ENCODE results near the gene BCL11B. TPM values are rescaled to one million over a fixed set of nuclear protein-coding genes. Genes with fewer than 3 reads are reported as not detected.

Gene BCL11B
- total RNA-seq, 4 donors from 2014 or later, result 0.21 to 0.78 (median 0.26) TPM

- no peak for DNase-seq (ENCODE audit: low spot score in 2 of 2)
- H3K9me3 ChIP-seq, result peaks cover 0 to 19% (median 0%) of the 10 kb centered on the region in 4 donors
- H3K27ac ChIP-seq, result no peak overlapping the region
- no peak overlapping the region for H3K4me3 ChIP-seq
- H3K4me1 ChIP-seq, result peaks cover 0 to 7% (median 0%) of the 10 kb centered on the region in 4 donors
- WGBS, 2 donors, result 64 to 76% methylated on average over 4 of the region's 4 CpGs
- H3K27me3 ChIP-seq, result no peaks in the 10 kb centered on the region
- TF ChIP-seq POLR2A (IDR thresholded peaks at IDR 0.05), result no peak
- no peak for TF ChIP-seq EP300 (IDR thresholded peaks at IDR 0.05)
- H3K36me3 ChIP-seq, result no peaks in the 10 kb centered on the region
These were observed 113.8 kb downstream of the BCL11B start for GRCh38 chr14:99158150-99158549.

DNA sequence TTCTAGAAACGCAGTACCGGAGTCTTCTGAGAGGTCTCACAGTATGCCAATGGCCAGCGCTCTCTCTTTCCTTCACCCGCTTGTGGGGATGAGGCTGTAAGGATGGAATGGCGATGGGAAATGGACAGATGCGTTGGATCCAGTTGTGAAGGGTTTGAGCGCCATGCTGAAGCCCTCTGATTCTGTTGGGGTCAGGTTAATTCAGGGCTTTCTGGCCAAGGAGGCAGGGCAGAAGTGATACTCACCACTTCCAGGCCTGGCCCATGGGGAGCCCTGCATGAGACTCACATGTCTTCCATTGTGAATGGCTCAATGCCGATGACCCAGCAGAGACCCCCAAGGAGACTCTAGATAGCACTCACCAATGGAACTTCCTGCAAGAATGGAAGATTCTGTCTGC lies 114.3 kb downstream of the BCL11B start:
- peaks cover 0 to 19% (median 0%) of the 10 kb centered on the region in 4 donors for H3K9me3 ChIP-seq
- 95 to 96% methylated on average over 8 of the region's 8 CpGs for WGBS, 2 donors
- TF ChIP-seq CTCF (IDR thresholded peaks at IDR 0.05) (no peak), POLR2A (IDR thresholded peaks at IDR 0.05) (no peak), EP300 (IDR thresholded peaks at IDR 0.05) (no peak)
- H3K4me1 ChIP-seq, result peaks cover 0 to 7% (median 0%) of the 10 kb centered on the region in 4 donors
- no peak overlapping the region for H3K4me3 ChIP-seq
- H3K27ac ChIP-seq, result no peak overlapping the region
- no peak for DNase-seq (ENCODE audit: low spot score in 2 of 2)
- no peaks in the 10 kb centered on the region for H3K36me3 ChIP-seq
- no peaks in the 10 kb centered on the region for H3K27me3 ChIP-seq

DNA sequence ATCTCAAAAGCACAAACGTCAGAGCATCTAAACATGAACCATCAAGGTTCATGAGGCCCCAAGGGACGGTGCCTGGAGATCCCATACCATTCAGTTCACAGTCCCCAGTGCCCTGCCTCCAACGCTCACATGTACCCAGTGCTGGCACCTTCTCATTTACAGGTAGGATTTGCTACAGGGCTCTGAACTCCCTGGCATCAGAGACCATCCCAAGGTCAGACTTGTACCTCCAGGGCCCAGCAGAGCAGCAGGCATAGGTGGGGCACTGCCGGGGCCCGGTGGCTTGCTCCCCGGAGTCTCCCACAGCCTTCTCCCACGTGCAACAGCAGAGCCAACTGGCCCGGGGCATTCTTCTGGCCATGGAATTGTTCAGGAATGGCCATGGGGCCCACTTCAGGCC lies 114.8 kb downstream of the BCL11B start:
- 82 to 94% methylated on average over 3 to 8 of the region's 8 CpGs for WGBS, 2 donors

DNA sequence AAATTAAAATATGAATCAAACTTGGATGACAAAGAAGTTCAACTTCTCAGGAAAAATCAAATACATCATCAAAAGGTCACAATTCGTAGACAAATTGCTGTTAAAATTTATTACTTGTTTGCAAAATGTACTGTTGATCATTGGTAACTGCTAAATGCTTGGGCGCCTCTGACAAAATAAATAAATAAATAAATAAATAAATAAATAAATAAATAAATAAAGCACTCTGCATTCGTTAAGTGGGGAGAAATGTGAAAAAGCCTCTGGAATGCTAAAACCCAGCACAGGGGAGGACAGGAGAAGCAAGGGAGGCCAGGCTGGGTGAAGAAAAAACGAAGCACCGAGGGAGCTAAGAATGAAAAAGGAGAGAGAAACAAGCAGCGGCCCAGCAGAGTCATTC lies 115.2 kb downstream of the BCL11B start:
- Histone ChIP-seq H3K4me3 (no peak overlapping the region), H3K36me3 (no peaks in the 10 kb centered on the region), H3K9me3 (peaks cover 0 to 18% (median 0%) of the 10 kb centered on the region in 4 donors), H3K4me1 (peaks cover 0 to 7% (median 0%) of the 10 kb centered on the region in 4 donors), H3K27me3 (no peaks in the 10 kb centered on the region), H3K27ac (no peak overlapping the region)
- 86 to 88% methylated on average over 6 of the region's 6 CpGs for WGBS, 2 donors
- DNase-seq (ENCODE audit: low spot score in 2 of 2), result no peak
- no peak for TF ChIP-seq CTCF (IDR thresholded peaks at IDR 0.05)

More for the DNA sequence above, 114.8 kb downstream of the BCL11B start:
- no peak overlapping the region for H3K27ac ChIP-seq
- H3K36me3 ChIP-seq, result no peaks in the 10 kb centered on the region
- no peak overlapping the region for H3K4me3 ChIP-seq
- peaks cover 0 to 19% (median 0%) of the 10 kb centered on the region in 4 donors for H3K9me3 ChIP-seq
- H3K4me1 ChIP-seq, result peaks cover 0 to 7% (median 0%) of the 10 kb centered on the region in 4 donors
- no peak for TF ChIP-seq EP300 (IDR thresholded peaks at IDR 0.05)
- no peak for TF ChIP-seq CTCF (IDR thresholded peaks at IDR 0.05)
- TF ChIP-seq POLR2A (IDR thresholded peaks at IDR 0.05), result no peak
- no peak for DNase-seq (ENCODE audit: low spot score in 2 of 2)
- no peaks in the 10 kb centered on the region for H3K27me3 ChIP-seq

DNA sequence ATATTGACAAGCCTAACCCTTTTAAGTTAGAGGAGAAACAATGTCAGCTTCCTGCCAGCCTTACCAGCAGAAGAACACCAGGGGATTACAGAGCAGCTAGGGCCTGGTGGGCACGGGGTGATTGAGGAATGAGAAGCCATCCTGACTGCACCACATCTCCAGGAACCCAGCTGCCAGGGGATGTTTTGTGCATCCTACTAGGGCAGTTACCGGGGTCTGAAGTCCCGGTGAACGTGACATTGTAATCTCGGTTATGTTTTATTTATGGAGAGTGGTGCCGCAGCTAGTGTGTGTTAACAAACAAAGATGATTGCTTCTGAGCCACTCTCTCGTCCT lies 115.9 kb downstream of the BCL11B start:
- Histone ChIP-seq H3K27me3 (no peaks in the 10 kb centered on the region), H3K4me3 (no peak overlapping the region), H3K9me3 (peaks cover 0 to 10% (median 0%) of the 10 kb centered on the region in 4 donors), H3K27ac (no peak overlapping the region), H3K4me1 (peaks cover 0 to 7% (median 0%) of the 10 kb centered on the region in 4 donors), H3K36me3 (no peaks in the 10 kb centered on the region)
- no peak for DNase-seq (ENCODE audit: low spot score in 2 of 2)
- no peak for TF ChIP-seq CTCF (IDR thresholded peaks at IDR 0.05)
- no peak for TF ChIP-seq EP300 (IDR thresholded peaks at IDR 0.05)
- TF ChIP-seq POLR2A (IDR thresholded peaks at IDR 0.05), result no peak
- WGBS, 2 donors, result 67 to 73% methylated on average over 7 of the region's 7 CpGs

Measured in tibial nerve (tissue), 4 donors.